Omental fat pad (tissue), 4 donors: ENCODE measurements around the gene SIRT3. TPM values are rescaled to one million over a fixed set of nuclear protein-coding genes. Genes with fewer than 3 reads are reported as not detected.
A peak's percentile ranks its signal among the peaks of the same experiment; 100 is the strongest.
"Not testable (repeated sequence)": the region's sequence is repeated elsewhere in the genome, so short reads cannot be mapped to it uniquely, and the experiment has no call there.

Source experiments
- ATAC-seq: fragments of 150-250 bp; one replicate; pipeline ENCODE4 v1.9.1; 2016; ENCODE audit warnings: mild to moderate bottlenecking, moderate library complexity; ENCODE audit not compliant: low FRiP score
- DNase-seq: peaks from one replicate; pipeline ENCODE4 v3.0.0-alpha.2; 2019; ENCODE audit warnings: low spot score
- total RNA-seq, 4 donors: library from RNA; depleted of rRNA; stranded (reverse); fragments of >200 nt; gene quantifications; one replicate each; pipeline ENCODE4 v1.1.0, GENCODE V29; 2016
- TF ChIP-seq, protein P1 (sequence below), 3 donors: fragments of 450-650 bp; IDR thresholded peaks; one replicate each; pipeline ENCODE4 v1.5.1; 2016 to 2017; ENCODE audit warnings: antibody characterized with exemption in 3 of 3, mild to moderate bottlenecking in 3 of 3, moderate library complexity in 2 of 3

The SIRT3 gene
- total RNA-seq, 4 donors from 2014 or later = 6.8 to 19.2 (median 12.2) TPM

GRCh38 chr11:225734-226453 is 10.2 kb downstream of the SIRT3 start:
- no peak for ATAC-seq
- TF ChIP-seq, protein P1, sequence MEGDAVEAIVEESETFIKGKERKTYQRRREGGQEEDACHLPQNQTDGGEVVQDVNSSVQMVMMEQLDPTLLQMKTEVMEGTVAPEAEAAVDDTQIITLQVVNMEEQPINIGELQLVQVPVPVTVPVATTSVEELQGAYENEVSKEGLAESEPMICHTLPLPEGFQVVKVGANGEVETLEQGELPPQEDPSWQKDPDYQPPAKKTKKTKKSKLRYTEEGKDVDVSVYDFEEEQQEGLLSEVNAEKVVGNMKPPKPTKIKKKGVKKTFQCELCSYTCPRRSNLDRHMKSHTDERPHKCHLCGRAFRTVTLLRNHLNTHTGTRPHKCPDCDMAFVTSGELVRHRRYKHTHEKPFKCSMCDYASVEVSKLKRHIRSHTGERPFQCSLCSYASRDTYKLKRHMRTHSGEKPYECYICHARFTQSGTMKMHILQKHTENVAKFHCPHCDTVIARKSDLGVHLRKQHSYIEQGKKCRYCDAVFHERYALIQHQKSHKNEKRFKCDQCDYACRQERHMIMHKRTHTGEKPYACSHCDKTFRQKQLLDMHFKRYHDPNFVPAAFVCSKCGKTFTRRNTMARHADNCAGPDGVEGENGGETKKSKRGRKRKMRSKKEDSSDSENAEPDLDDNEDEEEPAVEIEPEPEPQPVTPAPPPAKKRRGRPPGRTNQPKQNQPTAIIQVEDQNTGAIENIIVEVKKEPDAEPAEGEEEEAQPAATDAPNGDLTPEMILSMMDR (IDR thresholded peaks at IDR 0.05) = no peak
- DNase-seq = no peak

DNA sequence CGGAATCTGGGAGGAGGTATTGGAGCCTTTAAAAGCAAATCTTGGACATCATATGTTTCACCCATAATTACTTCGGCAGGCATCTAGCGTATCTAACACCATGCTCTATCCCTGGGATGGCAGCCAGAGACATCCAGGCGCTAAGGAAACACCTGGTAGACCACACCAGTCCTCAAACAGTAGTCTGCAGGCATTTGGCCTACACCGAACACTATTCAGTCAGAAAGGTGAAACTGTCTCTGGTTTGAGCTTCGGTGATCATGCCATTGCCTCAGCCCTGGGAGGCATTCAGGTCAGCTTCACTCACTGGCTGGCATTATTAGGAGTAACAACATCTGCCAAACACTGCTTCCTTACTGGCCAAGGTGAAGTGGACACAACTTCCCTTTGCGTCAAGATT is 11.7 kb downstream of the SIRT3 start:
- no peak for ATAC-seq
- TF ChIP-seq, protein P1 (IDR thresholded peaks at IDR 0.05) = no peak
- DNase-seq = no peak

DNA sequence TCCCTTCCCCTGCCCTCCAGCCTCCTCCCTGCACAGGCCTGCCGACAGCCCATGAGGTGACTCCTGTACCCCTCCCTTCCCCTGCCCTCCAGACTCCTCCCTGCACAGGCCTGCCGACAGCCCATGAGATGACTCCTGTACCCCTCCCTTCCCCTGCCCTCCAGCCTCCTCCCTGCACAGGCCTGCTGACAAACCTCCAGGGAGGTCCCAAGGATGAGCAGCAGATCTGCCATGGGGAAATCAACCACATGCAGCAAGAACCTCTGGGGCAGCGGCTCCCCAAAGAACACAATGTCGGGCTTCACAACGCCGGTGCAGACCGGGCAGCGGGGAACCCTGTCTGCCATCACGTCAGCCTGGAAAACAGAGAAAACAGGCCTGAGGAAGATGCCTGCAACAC is 12.3 kb downstream of the SIRT3 start:
- TF ChIP-seq, protein P1 (IDR thresholded peaks at IDR 0.05) = no peak
- DNase-seq (no peak), ATAC-seq (no peak)

GRCh38 chr11:223026-223789 is 12.9 kb downstream of the SIRT3 start:
- DNase-seq (no peak), ATAC-seq (no peak)
- TF ChIP-seq, protein P1 (IDR thresholded peaks at IDR 0.05) = no peak

GRCh38 chr11:221998-222789 is 13.9 kb downstream of the SIRT3 start:
- TF ChIP-seq, protein P1 (IDR thresholded peaks at IDR 0.05) = no peak
- DNase-seq (no peak), ATAC-seq (peak; percentile 25)

DNA sequence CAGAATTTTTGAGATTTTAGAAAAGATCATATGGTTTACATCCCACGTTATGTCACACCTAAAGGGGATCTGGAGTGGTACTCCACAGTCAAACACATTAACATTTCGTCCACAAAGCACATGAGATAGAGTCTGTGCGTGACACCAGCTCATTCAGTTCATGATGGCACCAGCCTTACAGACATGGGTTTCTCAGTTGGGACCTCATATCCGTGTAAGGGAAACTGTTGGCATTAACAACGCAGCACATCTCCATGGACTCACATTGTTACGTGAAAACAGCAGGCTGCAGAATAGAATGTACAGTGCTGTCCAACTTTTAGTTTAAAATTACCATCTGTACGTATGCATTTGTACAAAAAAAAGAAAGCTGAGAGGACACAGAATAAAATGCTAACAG is 14.6 kb downstream of the SIRT3 start:
- no peak for ATAC-seq
- no peak for DNase-seq
- TF ChIP-seq, protein P1 (IDR thresholded peaks at IDR 0.05) = no peak

- not testable (repeated sequence) for DNase-seq, ATAC-seq
These were observed 15.4 kb downstream of the SIRT3 start for GRCh38 chr11:220641-221215.
